ENCODE results near the gene DCTN2.

Gene DCTN2

DNA sequence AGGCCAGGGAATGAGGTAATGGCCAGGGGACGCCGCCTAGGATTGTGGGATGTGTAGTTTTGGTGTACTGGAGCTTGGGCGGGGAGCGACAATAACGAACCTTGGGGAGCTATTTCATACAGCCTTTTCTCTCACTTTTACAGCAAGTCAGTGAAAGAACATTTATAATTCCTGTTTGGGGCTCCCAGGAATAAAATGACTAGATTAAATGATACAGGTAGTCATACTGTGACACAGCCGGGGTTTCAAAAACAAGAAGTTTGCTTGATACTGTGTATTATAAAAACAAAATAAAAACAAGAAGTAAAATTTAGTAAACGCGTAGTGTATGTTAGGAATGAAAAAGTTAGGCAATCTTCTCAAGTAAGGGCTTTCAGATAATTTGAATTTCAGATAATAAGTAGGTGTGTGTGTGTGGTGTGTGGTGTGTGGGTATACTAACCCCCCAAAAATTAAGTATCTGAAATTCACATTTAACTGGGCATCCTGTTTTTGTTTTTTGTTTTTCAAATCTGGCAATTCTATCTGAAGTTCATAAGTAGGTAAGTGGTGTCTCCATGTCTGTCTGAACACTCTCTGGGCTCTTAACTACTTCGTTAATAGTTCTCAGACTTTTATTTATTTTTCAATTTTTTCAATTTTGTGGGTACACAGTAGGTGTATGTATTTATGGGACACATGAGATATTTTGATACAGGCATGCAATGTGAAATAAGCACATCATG is 458 bp upstream of the DCTN2 start:
- TF ChIP-seq GATA2 (IDR thresholded peaks at IDR 0.05; ENCODE audit: low read depth, low read length) (no peak), GATA3 (IDR thresholded peaks at IDR 0.05; ENCODE audit: low read depth, low read length) (no peak)

DNA sequence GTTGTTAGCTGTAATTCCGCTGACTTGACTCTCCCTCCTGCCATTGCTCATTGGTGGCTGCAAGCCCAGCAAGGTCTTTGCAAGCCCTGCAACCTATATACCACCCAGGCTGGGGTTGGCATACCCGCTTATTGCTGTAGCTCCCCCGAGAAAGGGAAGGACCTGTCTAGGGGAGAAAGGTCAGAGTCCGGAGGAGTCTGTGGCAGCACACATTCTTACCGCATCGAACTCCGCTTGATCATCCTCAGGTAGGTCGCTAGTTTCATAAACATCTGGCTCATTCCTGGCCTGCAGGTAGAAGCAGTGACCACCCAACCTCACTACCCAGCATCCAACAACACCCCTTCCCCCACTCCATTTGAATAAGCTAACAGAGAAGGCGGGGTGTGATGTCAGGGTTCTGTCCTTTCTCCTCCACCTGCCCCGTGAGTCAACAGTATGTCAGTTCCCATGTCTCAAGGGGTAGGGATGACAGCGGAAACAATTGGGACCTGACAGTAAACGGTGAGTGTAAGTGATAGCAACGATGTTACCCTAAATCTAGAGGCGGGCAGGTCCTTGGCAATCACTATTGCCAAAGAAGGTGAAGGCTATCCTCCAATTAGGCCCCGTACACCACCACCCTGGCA is 1.1 kb downstream of the DCTN2 start:
- TF ChIP-seq GATA3 (IDR thresholded peaks at IDR 0.05; ENCODE audit: low read depth, low read length), result no peak
- TF ChIP-seq GATA2 (IDR thresholded peaks at IDR 0.05; ENCODE audit: low read depth, low read length), result no peak

DNA sequence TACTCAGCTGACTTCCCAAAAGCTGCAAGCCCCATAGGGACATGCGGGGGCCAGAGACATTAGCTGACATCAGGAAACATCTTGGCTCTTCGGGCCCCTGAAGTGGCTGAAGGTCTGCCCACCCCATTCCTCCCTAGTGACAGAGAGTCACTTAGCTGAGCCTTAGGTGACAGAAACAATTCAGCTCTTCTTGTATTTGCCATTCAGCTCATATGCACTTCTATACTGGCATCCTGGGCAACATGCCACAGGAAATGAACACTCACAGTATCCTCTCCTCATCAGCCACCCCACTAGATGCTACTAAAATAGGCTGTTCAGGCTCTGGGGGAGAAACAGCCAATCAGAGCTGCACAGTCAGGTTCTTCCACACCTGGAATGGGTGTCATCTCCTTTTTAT is 3.4 kb downstream of the DCTN2 start:
- TF ChIP-seq GATA3 (IDR thresholded peaks at IDR 0.05; ENCODE audit: low read depth, low read length) (no peak), GATA2 (IDR thresholded peaks at IDR 0.05; ENCODE audit: low read depth, low read length) (no peak)

DNA sequence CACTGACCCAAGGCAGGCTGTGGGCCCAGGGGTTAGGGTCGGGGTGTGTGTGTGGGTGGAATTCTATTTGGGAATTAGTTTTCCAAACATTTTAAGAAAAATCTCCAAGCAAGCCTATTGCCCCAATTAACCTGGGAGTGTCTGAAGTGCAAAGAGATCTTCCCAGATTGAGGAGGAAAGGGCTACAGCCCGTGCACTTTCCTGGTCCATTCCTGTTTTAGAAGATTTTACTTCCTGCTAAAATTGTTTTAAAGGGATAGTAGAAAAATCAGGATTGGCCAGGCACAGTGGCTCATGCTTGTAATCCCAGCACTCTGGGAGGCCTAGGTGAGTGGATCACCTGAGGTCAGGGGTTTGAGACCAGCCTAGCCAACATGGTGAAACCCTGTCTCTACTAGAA is 5.3 kb downstream of the DCTN2 start:
- TF ChIP-seq GATA2 (IDR thresholded peaks at IDR 0.05; ENCODE audit: low read depth, low read length), result no peak
- TF ChIP-seq GATA3 (IDR thresholded peaks at IDR 0.05; ENCODE audit: low read depth, low read length), result no peak

DNA sequence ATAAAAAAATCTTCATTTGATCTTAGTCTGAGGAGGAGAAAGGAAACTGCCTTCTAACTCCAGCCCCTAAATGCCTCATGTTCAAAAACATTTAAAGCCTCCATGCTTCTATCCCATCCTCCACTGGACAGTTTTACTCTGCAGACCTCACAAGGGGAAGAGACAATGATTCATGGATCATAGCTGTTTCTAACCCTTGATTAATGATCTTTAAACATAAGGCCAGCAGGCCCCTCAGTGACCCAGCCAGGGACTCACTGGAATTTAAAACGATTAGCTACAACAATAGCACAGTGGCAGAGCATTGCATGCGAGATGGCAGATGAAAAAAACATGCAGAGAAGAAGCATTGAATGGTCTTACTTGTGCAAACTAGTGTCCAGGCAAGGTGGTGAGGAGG is 6.0 kb downstream of the DCTN2 start:
- TF ChIP-seq GATA3 (IDR thresholded peaks at IDR 0.05; ENCODE audit: low read depth, low read length), result no peak
- TF ChIP-seq GATA2 (IDR thresholded peaks at IDR 0.05; ENCODE audit: low read depth, low read length), result no peak

DNA sequence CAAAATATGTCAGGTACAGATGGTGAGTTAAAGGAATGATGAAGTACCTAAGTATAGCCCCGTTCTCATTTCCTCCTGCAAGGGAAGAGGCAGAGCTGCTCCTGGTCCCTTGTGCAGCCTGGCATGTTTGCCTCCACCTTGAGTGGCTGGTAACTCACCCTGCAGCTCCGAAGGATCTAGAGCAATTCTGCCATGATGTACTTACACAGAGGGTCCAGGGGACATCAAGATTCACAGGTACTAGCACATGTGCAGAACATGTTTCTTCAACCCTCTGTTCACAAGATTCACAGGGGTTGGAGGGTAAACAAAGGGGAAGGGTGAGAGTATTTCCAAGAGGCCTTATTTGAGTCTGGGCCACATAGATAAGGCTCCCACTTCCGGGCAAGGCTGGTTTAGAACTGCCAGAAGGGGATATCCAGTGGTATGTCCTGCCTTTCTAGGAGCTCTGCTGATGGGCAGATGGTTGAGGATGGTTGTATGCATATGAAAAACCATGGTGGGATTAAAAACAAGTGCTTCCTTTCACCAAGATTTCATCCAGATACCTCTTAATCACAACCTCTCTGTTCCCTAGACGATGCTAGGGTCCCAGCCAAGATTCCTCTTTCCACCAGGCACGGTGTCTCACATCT is 7.7 kb downstream of the DCTN2 start:
- no peak for TF ChIP-seq GATA3 (IDR thresholded peaks at IDR 0.05; ENCODE audit: low read depth, low read length)
- no peak for TF ChIP-seq GATA2 (IDR thresholded peaks at IDR 0.05; ENCODE audit: low read depth, low read length)

DNA sequence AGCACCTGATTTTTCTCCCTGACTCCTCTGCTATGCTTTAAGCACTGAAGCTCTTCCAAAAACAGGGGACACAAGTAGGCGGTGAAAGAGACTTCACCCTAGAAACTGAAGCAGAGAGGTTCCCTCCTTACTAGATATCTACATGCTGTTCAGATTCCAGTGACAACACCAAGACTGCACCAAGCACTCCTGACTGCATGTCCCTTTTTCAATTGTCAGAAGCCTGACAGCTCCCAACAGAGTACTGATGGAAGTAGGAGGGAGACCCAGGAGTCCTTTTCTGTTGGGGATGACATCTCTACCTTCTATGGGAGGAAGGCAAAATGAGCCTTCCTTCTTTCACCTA is 10.4 kb downstream of the DCTN2 start:
- TF ChIP-seq GATA2 (IDR thresholded peaks at IDR 0.05; ENCODE audit: low read depth, low read length), result no peak
- TF ChIP-seq GATA3 (IDR thresholded peaks at IDR 0.05; ENCODE audit: low read depth, low read length), result no peak

DNA sequence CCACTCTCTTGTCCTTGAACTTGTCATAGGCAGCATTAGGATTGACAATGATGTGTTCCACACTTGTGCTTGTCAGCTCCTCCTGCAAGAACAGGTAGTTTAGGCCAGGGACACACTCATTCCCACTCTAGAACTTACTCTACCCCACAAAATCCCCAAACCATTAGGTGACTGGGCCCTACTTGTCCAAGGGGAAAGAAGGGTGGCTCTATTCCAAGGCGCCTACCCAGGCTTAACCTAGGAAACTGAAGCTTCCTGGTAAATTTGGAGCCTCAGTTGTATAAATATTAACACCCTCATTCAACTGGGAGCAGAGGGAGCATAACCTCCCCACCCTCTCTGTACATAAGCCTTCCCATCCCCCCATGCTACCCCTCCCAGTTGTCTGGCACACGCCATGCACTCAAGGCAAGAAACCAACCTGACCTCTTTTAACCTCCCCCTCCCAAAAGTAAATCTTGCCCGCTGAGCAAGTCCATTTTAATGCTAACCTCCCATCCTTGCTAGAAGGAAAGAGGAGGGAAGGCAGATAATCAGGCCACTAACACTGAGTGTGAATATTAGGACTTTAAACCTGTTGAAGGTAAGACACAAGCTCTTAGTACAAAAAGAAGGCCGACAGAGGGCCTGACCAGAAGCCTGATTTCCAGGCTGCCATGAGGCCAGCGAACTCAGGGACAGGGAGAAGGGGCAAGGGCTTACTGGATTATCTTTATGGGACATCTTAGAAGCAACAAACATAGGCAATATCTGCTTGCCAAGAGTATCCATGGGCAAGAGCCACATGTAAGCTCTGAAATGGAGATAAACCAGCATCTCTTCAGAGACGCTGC is 11.0 kb downstream of the DCTN2 start:
- TF ChIP-seq GATA2 (IDR thresholded peaks at IDR 0.05; ENCODE audit: low read depth, low read length) (no peak), GATA3 (IDR thresholded peaks at IDR 0.05; ENCODE audit: low read depth, low read length) (no peak)

DNA sequence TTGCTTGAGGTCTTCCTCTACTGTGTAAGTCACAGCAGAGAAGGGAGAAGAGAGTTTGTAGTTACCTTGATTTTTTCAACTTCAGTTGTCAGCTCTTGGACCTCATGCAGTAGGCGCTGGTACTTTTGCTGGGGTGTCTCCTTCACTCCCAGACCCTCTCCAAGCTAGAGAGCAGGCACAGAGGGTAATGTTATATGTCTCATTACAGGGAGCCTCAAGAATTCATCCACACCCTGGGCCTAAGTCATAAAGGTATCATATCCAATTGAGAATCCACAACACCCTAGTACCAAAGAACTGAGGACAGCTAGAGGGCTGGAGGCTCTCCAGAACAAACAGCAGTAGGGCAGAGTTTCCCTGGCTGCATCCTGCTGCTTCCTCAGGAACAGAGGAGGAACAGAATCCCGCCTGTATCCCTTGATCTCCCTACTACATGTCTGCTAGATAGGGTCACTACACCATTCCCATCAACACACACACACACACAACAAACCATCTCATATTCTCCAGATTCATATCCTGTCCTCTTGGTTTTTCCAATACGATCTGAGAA is 11.9 kb downstream of the DCTN2 start:
- TF ChIP-seq GATA2 (IDR thresholded peaks at IDR 0.05; ENCODE audit: low read depth, low read length), result no peak
- no peak for TF ChIP-seq GATA3 (IDR thresholded peaks at IDR 0.05; ENCODE audit: low read depth, low read length)

DNA sequence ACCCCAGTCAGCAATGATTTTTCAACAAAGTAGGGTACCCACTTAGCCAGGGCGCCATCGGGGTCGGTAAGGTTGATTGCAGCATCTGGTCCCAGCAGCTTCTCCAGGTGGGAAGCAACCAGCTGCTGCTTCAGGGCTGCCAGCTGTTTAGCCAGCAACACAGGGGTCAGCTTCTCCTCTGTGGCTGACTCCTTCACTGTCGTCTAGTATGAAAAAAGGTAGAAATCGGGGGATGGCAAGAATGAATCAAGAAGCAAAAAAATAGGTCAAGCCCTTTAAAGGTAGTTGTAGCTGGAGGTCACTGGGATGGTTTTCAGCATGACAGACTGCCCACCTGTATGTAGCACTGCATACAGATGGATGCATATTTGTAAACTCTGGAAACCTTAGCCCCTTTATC is 12.7 kb downstream of the DCTN2 start:
- TF ChIP-seq GATA3 (IDR thresholded peaks at IDR 0.05; ENCODE audit: low read depth, low read length) (no peak), GATA2 (IDR thresholded peaks at IDR 0.05; ENCODE audit: low read depth, low read length) (no peak)

DNA sequence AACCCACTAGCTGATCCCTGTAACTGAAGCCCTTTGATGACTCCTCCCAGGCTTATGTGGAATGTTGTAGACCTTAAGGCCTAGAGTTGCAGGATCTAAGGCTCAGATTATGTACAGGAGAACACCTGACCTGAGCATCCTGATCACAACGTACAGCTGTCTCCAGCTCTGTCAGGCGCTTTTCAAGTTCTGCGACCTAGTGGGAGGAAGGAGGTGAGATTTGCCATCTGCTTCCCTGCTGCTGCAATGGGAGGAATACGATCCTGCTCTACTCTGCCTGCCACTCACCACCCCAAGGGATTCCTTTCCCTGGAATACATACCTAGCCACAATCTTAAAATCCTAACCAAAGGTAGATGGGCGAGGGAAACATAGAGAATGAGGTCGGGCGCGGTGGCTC is 13.9 kb downstream of the DCTN2 start:
- TF ChIP-seq GATA3 (IDR thresholded peaks at IDR 0.05; ENCODE audit: low read depth, low read length) (no peak), GATA2 (IDR thresholded peaks at IDR 0.05; ENCODE audit: low read depth, low read length) (no peak)

DNA sequence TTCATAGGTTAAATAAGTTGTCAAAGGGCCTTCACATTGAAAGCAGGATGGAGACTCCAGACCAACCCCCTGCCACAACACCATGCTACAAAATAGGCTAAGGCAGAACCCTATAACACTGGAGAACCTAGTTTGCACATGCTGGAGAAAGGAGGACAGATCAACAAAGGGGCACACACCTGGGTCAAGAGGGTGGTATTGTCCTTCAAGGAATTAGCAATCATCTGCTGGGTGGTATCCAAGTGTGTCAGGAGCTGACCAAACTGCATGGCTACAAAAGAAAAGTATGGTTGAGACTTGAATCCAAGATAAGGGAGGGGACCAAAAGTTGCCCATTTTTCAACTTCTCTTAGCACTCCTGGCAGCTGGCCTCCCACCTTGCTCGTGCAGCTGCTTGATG is 15.2 kb downstream of the DCTN2 start:
- no peak for TF ChIP-seq GATA2 (IDR thresholded peaks at IDR 0.05; ENCODE audit: low read depth, low read length)
- no peak for TF ChIP-seq GATA3 (IDR thresholded peaks at IDR 0.05; ENCODE audit: low read depth, low read length)

DNA sequence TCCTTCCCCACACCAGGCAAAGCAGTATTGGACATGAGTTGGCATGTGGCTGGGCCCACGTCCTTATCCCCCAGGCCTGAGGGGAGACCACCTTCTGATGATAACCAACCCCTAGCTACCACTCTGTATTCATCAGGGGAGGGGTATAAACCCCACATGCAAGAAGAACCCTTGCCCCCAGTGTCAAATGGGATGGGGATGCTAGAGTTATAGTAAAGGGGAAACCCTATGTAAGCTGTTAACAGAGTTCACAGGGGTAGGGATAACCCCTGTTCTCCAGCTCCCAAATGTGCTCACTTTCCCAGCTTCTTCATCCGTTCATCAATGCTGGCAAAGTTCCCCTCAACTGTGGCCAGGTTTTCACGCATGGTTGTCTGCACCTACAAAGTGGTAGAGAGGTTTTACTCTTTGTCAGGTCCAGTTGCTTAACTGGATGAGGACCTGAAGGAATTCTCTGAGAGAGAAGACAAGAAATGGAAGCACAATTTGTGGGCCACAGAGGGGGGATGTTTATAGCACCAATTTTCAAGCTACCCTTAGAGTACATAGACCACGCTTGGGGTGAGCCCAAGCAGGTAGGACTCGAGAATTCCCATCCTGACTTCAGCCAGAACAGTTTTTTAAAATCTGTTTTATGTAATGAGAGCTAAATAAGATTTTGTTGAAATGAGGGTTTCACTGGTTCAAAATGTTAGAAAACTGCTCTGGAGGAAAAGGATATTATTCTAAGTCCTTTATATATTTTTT is 16.4 kb downstream of the DCTN2 start:
- no peak for TF ChIP-seq GATA2 (IDR thresholded peaks at IDR 0.05; ENCODE audit: low read depth, low read length)
- TF ChIP-seq GATA3 (IDR thresholded peaks at IDR 0.05; ENCODE audit: low read depth, low read length), result no peak

Data from SH-SY5Y (cell line).